ENCODE data around the gene TMTC2. TPM values are rescaled to one million over a fixed set of nuclear protein-coding genes. Genes with fewer than 3 reads are reported as not detected.

TMTC2 gene
- total RNA-seq, 1 experiment from 2014 or later, result 1.7 TPM

- ChIA-PET CTCF (interaction anchor here (0.6 to 1.5 kb wide), 2 partner anchors 25 to 1361 kb away, joined by 3 to 7 read pairs; no protein-coding TSS in a partner anchor), POLR2A (no interaction called here)
- Mint-ChIP-seq H3K9me3 (ENCODE audit: unreplicated experiment) (peaks cover 16% of the 10 kb centered on the region), H3K27ac (ENCODE audit: low read depth, unreplicated experiment) (no peak overlapping the region), H3K27me3 (ENCODE audit: insufficient read depth, unreplicated experiment) (no peaks in the 10 kb centered on the region), H3K4me1 (ENCODE audit: insufficient read depth, unreplicated experiment) (no peaks in the 10 kb centered on the region), H3K36me3 (ENCODE audit: insufficient read depth, unreplicated experiment) (peaks cover under 1% of the 10 kb centered on the region), H3K4me3 (ENCODE audit: unreplicated experiment) (no peak overlapping the region)
- intact Hi-C loops (cut with micrococcal nuclease), result no loop called here
- DNase-seq (ENCODE audit: unreplicated experiment), result no peak
- TF ChIP-seq CTCF (IDR thresholded peaks at IDR 0.05; ENCODE audit: unreplicated experiment), result no peak
- BruUV-seq (replicated peaks), result no TSS peak
These were observed 24.0 kb downstream of the TMTC2 start for GRCh38 chr12:82710741-82711140.

- Mint-ChIP-seq H3K9me3 (ENCODE audit: unreplicated experiment) (peaks cover 16% of the 10 kb centered on the region), H3K27me3 (ENCODE audit: insufficient read depth, unreplicated experiment) (no peaks in the 10 kb centered on the region), H3K4me3 (ENCODE audit: unreplicated experiment) (no peak overlapping the region), H3K4me1 (ENCODE audit: insufficient read depth, unreplicated experiment) (no peaks in the 10 kb centered on the region), H3K27ac (ENCODE audit: low read depth, unreplicated experiment) (no peak overlapping the region), H3K36me3 (ENCODE audit: insufficient read depth, unreplicated experiment) (no peaks in the 10 kb centered on the region)
- CTCF ChIA-PET, result interaction anchor here (1.0 kb wide), 1 partner anchor 29 kb away, joined by 3 read pairs; no protein-coding TSS in a partner anchor
- intact Hi-C loops (cut with micrococcal nuclease), result no loop called here
- TF ChIP-seq CTCF (IDR thresholded peaks at IDR 0.05; ENCODE audit: unreplicated experiment), result no peak
- POLR2A ChIA-PET, result no interaction called here
- DNase-seq (ENCODE audit: unreplicated experiment), result no peak
- BruUV-seq (replicated peaks), result no TSS peak
These were observed 27.7 kb downstream of the TMTC2 start for GRCh38 chr12:82714427-82714826.

GRCh38 chr12:82721726-82722125 lies 35.0 kb downstream of the TMTC2 start:
- Mint-ChIP-seq H3K27ac (ENCODE audit: low read depth, unreplicated experiment) (no peak overlapping the region), H3K9me3 (ENCODE audit: unreplicated experiment) (no peaks in the 10 kb centered on the region), H3K4me1 (ENCODE audit: insufficient read depth, unreplicated experiment) (no peaks in the 10 kb centered on the region), H3K4me3 (ENCODE audit: unreplicated experiment) (no peak overlapping the region), H3K36me3 (ENCODE audit: insufficient read depth, unreplicated experiment) (no peaks in the 10 kb centered on the region), H3K27me3 (ENCODE audit: insufficient read depth, unreplicated experiment) (no peaks in the 10 kb centered on the region)
- CTCF ChIA-PET, result interaction anchor here (0.6 kb wide), 2 partner anchors 55 to 91 kb away, joined by 3 read pairs; no protein-coding TSS in a partner anchor
- intact Hi-C loops (cut with micrococcal nuclease), result no loop called here
- BruUV-seq (replicated peaks), result no TSS peak
- TF ChIP-seq CTCF (IDR thresholded peaks at IDR 0.05; ENCODE audit: unreplicated experiment), result no peak
- DNase-seq (ENCODE audit: unreplicated experiment), result no peak
- POLR2A ChIA-PET, result no interaction called here

- no peak for TF ChIP-seq CTCF (IDR thresholded peaks at IDR 0.05; ENCODE audit: unreplicated experiment)
- intact Hi-C loops (cut with micrococcal nuclease), result no loop called here
- POLR2A ChIA-PET, result no interaction called here
- H3K4me1 Mint-ChIP-seq (ENCODE audit: insufficient read depth, unreplicated experiment), result no peaks in the 10 kb centered on the region
- BruUV-seq (replicated peaks), result no TSS peak
- no peaks in the 10 kb centered on the region for H3K27me3 Mint-ChIP-seq (ENCODE audit: insufficient read depth, unreplicated experiment)
- no peak for DNase-seq (ENCODE audit: unreplicated experiment)
- H3K36me3 Mint-ChIP-seq (ENCODE audit: insufficient read depth, unreplicated experiment), result no peaks in the 10 kb centered on the region
- CTCF ChIA-PET, result interaction anchor here (0.6 to 0.7 kb wide), 2 partner anchors 167 to 259 kb away, joined by 3 to 5 read pairs; no protein-coding TSS in a partner anchor
- H3K27ac Mint-ChIP-seq (ENCODE audit: low read depth, unreplicated experiment), result no peak overlapping the region
- H3K4me3 Mint-ChIP-seq (ENCODE audit: unreplicated experiment), result no peak overlapping the region
- no peaks in the 10 kb centered on the region for H3K9me3 Mint-ChIP-seq (ENCODE audit: unreplicated experiment)
These were observed 36.4 kb downstream of the TMTC2 start for GRCh38 chr12:82723093-82723492.
